HG03095 (cell line): ENCODE measurements around the gene HIPK2.

ENCODE experiments used
- ATAC-seq: cut with Tn5 transposase; IDR thresholded peaks from one replicate; pipeline ENCODE4 v1.9.1; 2021; ENCODE audit warnings: moderate library complexity; ENCODE audit not compliant: unreplicated experiment

The HIPK2 gene

GRCh38 chr7:139753081-139753692 is 24.6 kb downstream of the HIPK2 start:
- no peak for ATAC-seq

- ATAC-seq: no peak
Measured at GRCh38 chr7:139752604-139753003, 25.2 kb downstream of the HIPK2 start.

- no peak for ATAC-seq
Measured at GRCh38 chr7:139752148-139752547, 25.6 kb downstream of the HIPK2 start.

- ATAC-seq: no peak
Measured at GRCh38 chr7:139750459-139751095, 27.2 kb downstream of the HIPK2 start.

GRCh38 chr7:139749545-139749944 is 28.3 kb downstream of the HIPK2 start:
- no peak for ATAC-seq

- ATAC-seq: no peak
Measured at GRCh38 chr7:139748941-139749340, 28.9 kb downstream of the HIPK2 start.

- ATAC-seq: no peak
Measured at GRCh38 chr7:139748373-139748765, 29.4 kb downstream of the HIPK2 start.

GRCh38 chr7:139747662-139748372 is 30.0 kb downstream of the HIPK2 start:
- ATAC-seq: no peak

GRCh38 chr7:139746652-139747051 is 31.1 kb downstream of the HIPK2 start:
- ATAC-seq: no peak

- no peak for ATAC-seq
Measured at GRCh38 chr7:139745678-139746143, 32.1 kb downstream of the HIPK2 start.

GRCh38 chr7:139744768-139745677 is 32.8 kb downstream of the HIPK2 start:
- ATAC-seq: no peak

GRCh38 chr7:139743967-139744767 is 33.6 kb downstream of the HIPK2 start:
- no peak for ATAC-seq

GRCh38 chr7:139743267-139743966 is 34.4 kb downstream of the HIPK2 start:
- ATAC-seq: no peak

GRCh38 chr7:139741789-139742344 is 35.9 kb downstream of the HIPK2 start:
- no peak for ATAC-seq

- ATAC-seq: no peak
Measured at GRCh38 chr7:139741239-139741638, 36.6 kb downstream of the HIPK2 start.

GRCh38 chr7:139739863-139740597 is 37.8 kb downstream of the HIPK2 start:
- ATAC-seq: no peak

GRCh38 chr7:139738772-139739171 is 39.0 kb downstream of the HIPK2 start:
- no peak for ATAC-seq

- no peak for ATAC-seq
Measured at GRCh38 chr7:139738101-139738489, 39.7 kb downstream of the HIPK2 start.
